Gastrocnemius medialis (tissue), 4 donors: ENCODE data around the gene COL23A1. TPM values are rescaled to one million over a fixed set of nuclear protein-coding genes. Genes with fewer than 3 reads are reported as not detected.
A peak's percentile ranks its signal among the peaks of the same experiment; 100 is the strongest.

Experiments
- ATAC-seq, 2 donors: fragments of 150-250 bp; one replicate each; pipeline ENCODE4 v1.9.1; 2016
- DNase-seq, 2 donors: peaks; one replicate each; pipeline ENCODE4 v3.0.0-alpha.2; 2019
- H3K27ac ChIP-seq, 4 donors: fragments of 200-600 bp; sonication (generic); 1 replicate in 1 of 4; 2 replicates in 3 of 4; pipeline ENCODE4 v1.5.1; 2016 to 2018; ENCODE audit warnings: mild to moderate bottlenecking in 2 of 4, moderate library complexity in 1 of 4
- H3K27me3 ChIP-seq, 3 donors: fragments of 200-600 bp; sonication (generic) in 2 of 3; 1 replicate in 1 of 3; 2 replicates in 2 of 3; pipeline versions ENCODE4 v1.5.1 to v1.6.0; 2016 to 2019; ENCODE audit warnings: mild to moderate bottlenecking in 1 of 3, moderate library complexity in 1 of 3
- H3K36me3 ChIP-seq, 2 donors: fragments of 200-600 bp; sonication (generic) in 1 of 2; one replicate each; pipeline ENCODE4 v1.5.1; 2017 to 2018
- H3K4me1 ChIP-seq, 2 donors: fragments of 200-600 bp; sonication (generic) in 1 of 2; one replicate each; pipeline ENCODE4 v1.5.1; 2016 to 2017; ENCODE audit warnings: mild to moderate bottlenecking in 2 of 2
- H3K4me3 ChIP-seq, 4 donors: fragments of 200-600 bp; sonication (generic) in 3 of 4; 1 replicate in 1 of 4; 2 replicates in 3 of 4; pipeline ENCODE4 v1.5.1; 2016 to 2019; ENCODE audit warnings: mild to moderate bottlenecking in 2 of 4
- H3K9me3 ChIP-seq, 3 donors: fragments of 200-600 bp; sonication (generic) in 2 of 3; 1 replicate in 1 of 3; 2 replicates in 2 of 3; pipeline ENCODE4 v1.5.1; 2016 to 2019
- CTCF ChIP-seq, 5 experiments: fragments of 450-650 bp in 3 of 5; fragments of 200-600 bp in 2 of 5; sonication (generic) in 2 of 5; IDR thresholded peaks in 4 of 5; conservative IDR thresholded peaks in 1 of 5; 1 replicate in 4 of 5; 2 replicates in 1 of 5; pipeline ENCODE4 v1.5.1; 2016 to 2019; ENCODE audit warnings: antibody characterized with exemption in 5 of 5, mild to moderate bottlenecking in 3 of 5, moderate library complexity in 3 of 5
- POLR2A ChIP-seq, 2 donors: fragments of 450-650 bp; IDR thresholded peaks; one replicate each; pipeline ENCODE4 v1.6.1; 2017; ENCODE audit warnings: antibody characterized with exemption in 2 of 2, mild to moderate bottlenecking in 2 of 2, moderate library complexity in 2 of 2
- in situ Hi-C, 4 donors: fragments of 200-750 bp; cut with MboI; loops; one replicate each; pipeline versions ENCODE4 v1.15.0 to v1.8.0; 2017; ENCODE audit warnings: low sequenced_read_pairs in 4 of 4
- intact Hi-C: fragments of 100-400 bp; cut with DNase I; formaldehyde crosslinking; loops from one replicate; pipeline ENCODE4 v1.15.1; 2023; ENCODE audit warnings: low total_unique reads
- total RNA-seq, 4 donors: library from RNA; depleted of rRNA; stranded (reverse); fragments of >200 nt; gene quantifications; one replicate each; pipeline versions ENCODE4 v1.1.0 to v1.2.3, GENCODE V29; 2016

The COL23A1 gene
- total RNA-seq, 4 donors from 2014 or later: 0.62 to 1.1 (median 0.97) TPM; not detected in 1

GRCh38 chr5:178223828-178224335 lies 366.3 kb downstream of the COL23A1 start:
- Histone ChIP-seq H3K27me3 (no peaks in the 10 kb centered on the region), H3K4me3 (no peak overlapping the region), H3K9me3 (no peaks in the 10 kb centered on the region), H3K4me1 (peaks cover 17 to 27% of the 10 kb centered on the region in 2 donors), H3K27ac (peak overlapping the region in 2 of 4 donors; percentile 80 to 82), H3K36me3 (peaks cover 0 to 62% of the 10 kb centered on the region in 2 donors)
- TF ChIP-seq POLR2A (IDR thresholded peaks at IDR 0.05) (no peak), CTCF (IDR thresholded peaks at IDR 0.05 in 4 of 5, conservative IDR thresholded peaks at IDR 0.05 in 1 of 5) (no peak)
- DNase-seq: no peak
- no peak for ATAC-seq
- in situ Hi-C loops (no loop called here), intact Hi-C loops (no loop called here)

GRCh38 chr5:178223196-178223773 lies 366.9 kb downstream of the COL23A1 start:
- in situ Hi-C loops: no loop called here
- Histone ChIP-seq H3K4me1 (peaks cover 18 to 21% of the 10 kb centered on the region in 2 donors), H3K4me3 (no peak overlapping the region), H3K27ac (peak overlapping the region in 3 of 4 donors; percentile 73 to 82 (median 80)), H3K27me3 (no peaks in the 10 kb centered on the region), H3K9me3 (no peaks in the 10 kb centered on the region), H3K36me3 (peaks cover 0 to 59% of the 10 kb centered on the region in 2 donors)
- intact Hi-C loops: no loop called here
- ATAC-seq: no peak
- TF ChIP-seq CTCF (IDR thresholded peaks at IDR 0.05 in 4 of 5, conservative IDR thresholded peaks at IDR 0.05 in 1 of 5): no peak
- TF ChIP-seq POLR2A (IDR thresholded peaks at IDR 0.05): no peak
- DNase-seq: no peak

- H3K9me3 ChIP-seq: no peaks in the 10 kb centered on the region
- TF ChIP-seq POLR2A (IDR thresholded peaks at IDR 0.05) (no peak), CTCF (IDR thresholded peaks at IDR 0.05 in 4 of 5, conservative IDR thresholded peaks at IDR 0.05 in 1 of 5) (no peak)
- peaks cover 0 to 52% of the 10 kb centered on the region in 2 donors for H3K36me3 ChIP-seq
- DNase-seq (no peak), ATAC-seq (peak in 1 of 2 donors; percentile 57)
- in situ Hi-C loops: no loop called here
- no peak overlapping the region for H3K4me3 ChIP-seq
- H3K27ac ChIP-seq: peak overlapping the region; percentile 68 to 82 (median 76)
- intact Hi-C loops: no loop called here
- no peaks in the 10 kb centered on the region for H3K27me3 ChIP-seq
- peaks cover 13 to 17% of the 10 kb centered on the region in 2 donors for H3K4me1 ChIP-seq
These were observed 367.9 kb downstream of the COL23A1 start for GRCh38 chr5:178222292-178222691.

GRCh38 chr5:178221853-178222252 lies 368.3 kb downstream of the COL23A1 start:
- in situ Hi-C loops: no loop called here

More at GRCh38 chr5:178221853-178222252, 368.3 kb downstream of the COL23A1 start:
- no peak for TF ChIP-seq CTCF (IDR thresholded peaks at IDR 0.05 in 4 of 5, conservative IDR thresholded peaks at IDR 0.05 in 1 of 5)
- no peak for TF ChIP-seq POLR2A (IDR thresholded peaks at IDR 0.05)
- Histone ChIP-seq H3K36me3 (peaks cover 0 to 52% of the 10 kb centered on the region in 2 donors), H3K4me3 (no peak overlapping the region), H3K27ac (peak overlapping the region; percentile 68 to 82 (median 76)), H3K4me1 (peaks cover 13 to 17% of the 10 kb centered on the region in 2 donors), H3K9me3 (no peaks in the 10 kb centered on the region), H3K27me3 (no peaks in the 10 kb centered on the region)
- DNase-seq (peak in 1 of 2 donors; percentile 80), ATAC-seq (peak; percentile 76 to 88)
- intact Hi-C loops: no loop called here
